HepG2 (cell line): ENCODE measurements around the gene ADAP2. TPM values are rescaled to one million over a fixed set of nuclear protein-coding genes. Genes with fewer than 3 reads are reported as not detected.

Source experiments
- HNRNPK ChIP-seq: fragments of 200-400 bp; formaldehyde crosslinking; IDR thresholded peaks from 2 replicates; pipeline ENCODE4 v1.6.1; 2018; ENCODE audit warnings: low read length, low read depth, moderate library complexity, mild to moderate bottlenecking; ENCODE audit not compliant: poor library complexity, severe bottlenecking
- MAF1 ChIP-seq: sonication (generic); formaldehyde crosslinking; IDR thresholded peaks from 2 replicates; pipeline ENCODE4 v1.5.0; 2020; ENCODE audit warnings: missing genetic modification reagents, borderline replicate concordance
- PHB2 ChIP-seq: fragments of 450-650 bp; IDR thresholded peaks from 2 replicates; pipeline ENCODE4 v1.6.1; 2018; ENCODE audit not compliant: partially characterized antibody
- SETDB1 ChIP-seq: sonication (generic); formaldehyde crosslinking; IDR thresholded peaks from 2 replicates; pipeline ENCODE4 v1.5.1; 2020; ENCODE audit warnings: missing genetic modification reagents, mild to moderate bottlenecking, borderline replicate concordance
- YEATS4 ChIP-seq: sonication (generic); formaldehyde crosslinking; IDR thresholded peaks from 2 replicates; pipeline ENCODE4 v1.4.0; 2020; ENCODE audit warnings: missing genetic modification reagents, borderline replicate concordance
- ZNF782 ChIP-seq: sonication (generic); formaldehyde crosslinking; IDR thresholded peaks from 2 replicates; pipeline ENCODE4 v1.4.0; 2020; ENCODE audit warnings: missing genetic modification reagents, mild to moderate bottlenecking, borderline replicate concordance
- polyA plus RNA-seq, 8 experiments: library from polyadenylated mRNA; depleted of rRNA in 3 of 8; stranded (reverse) in 7 of 8; unstranded in 1 of 8; fragments of >200 nt; fragmentation: Illumina TruSeq in 4 of 8; extraction: Trizol in 4 of 8; gene quantifications; 2 replicates each; pipeline versions ENCODE4 v1.2.1 to v1.2.3, GENCODE V29; 2011 to 2016; ENCODE audit warnings: low read depth in 4 of 8, missing spikeins in 1 of 8, mixed read lengths in 1 of 8; ENCODE audit not compliant: insufficient read depth in 1 of 8
- total RNA-seq, 5 experiments: library from RNA; depleted of rRNA; stranded (reverse); fragments of >200 nt; fragmentation: Illumina TruSeq; extraction: Trizol; gene quantifications; 2 replicates each; pipeline ENCODE4 v1.2.3, GENCODE V29; 2016; ENCODE audit warnings: low read depth in 1 of 5
- TF ChIP-seq, protein P1 (sequence below): sonication (generic); formaldehyde crosslinking; IDR thresholded peaks from 2 replicates; pipeline ENCODE4 v1.4.0; 2020; ENCODE audit warnings: low read depth, missing genetic modification reagents
- TF ChIP-seq, protein P2 (sequence below): sonication (generic); formaldehyde crosslinking; IDR thresholded peaks from 2 replicates; pipeline ENCODE4 v1.4.0; 2020; ENCODE audit warnings: missing genetic modification reagents, mild to moderate bottlenecking, borderline replicate concordance
- TF ChIP-seq, protein P3 (sequence below): sonication (generic); formaldehyde crosslinking; IDR thresholded peaks from 2 replicates; pipeline ENCODE4 v1.9.0; 2021; ENCODE audit warnings: missing genetic modification reagents, mild to moderate bottlenecking, borderline replicate concordance

ADAP2 gene
- total and polyA plus RNA-seq, 2 of the 13 experiments (the other 11 are each of a cell fraction or from before 2014, with no cell fraction given), result 0.51 to 0.70 TPM

- TF ChIP-seq, protein P1, sequence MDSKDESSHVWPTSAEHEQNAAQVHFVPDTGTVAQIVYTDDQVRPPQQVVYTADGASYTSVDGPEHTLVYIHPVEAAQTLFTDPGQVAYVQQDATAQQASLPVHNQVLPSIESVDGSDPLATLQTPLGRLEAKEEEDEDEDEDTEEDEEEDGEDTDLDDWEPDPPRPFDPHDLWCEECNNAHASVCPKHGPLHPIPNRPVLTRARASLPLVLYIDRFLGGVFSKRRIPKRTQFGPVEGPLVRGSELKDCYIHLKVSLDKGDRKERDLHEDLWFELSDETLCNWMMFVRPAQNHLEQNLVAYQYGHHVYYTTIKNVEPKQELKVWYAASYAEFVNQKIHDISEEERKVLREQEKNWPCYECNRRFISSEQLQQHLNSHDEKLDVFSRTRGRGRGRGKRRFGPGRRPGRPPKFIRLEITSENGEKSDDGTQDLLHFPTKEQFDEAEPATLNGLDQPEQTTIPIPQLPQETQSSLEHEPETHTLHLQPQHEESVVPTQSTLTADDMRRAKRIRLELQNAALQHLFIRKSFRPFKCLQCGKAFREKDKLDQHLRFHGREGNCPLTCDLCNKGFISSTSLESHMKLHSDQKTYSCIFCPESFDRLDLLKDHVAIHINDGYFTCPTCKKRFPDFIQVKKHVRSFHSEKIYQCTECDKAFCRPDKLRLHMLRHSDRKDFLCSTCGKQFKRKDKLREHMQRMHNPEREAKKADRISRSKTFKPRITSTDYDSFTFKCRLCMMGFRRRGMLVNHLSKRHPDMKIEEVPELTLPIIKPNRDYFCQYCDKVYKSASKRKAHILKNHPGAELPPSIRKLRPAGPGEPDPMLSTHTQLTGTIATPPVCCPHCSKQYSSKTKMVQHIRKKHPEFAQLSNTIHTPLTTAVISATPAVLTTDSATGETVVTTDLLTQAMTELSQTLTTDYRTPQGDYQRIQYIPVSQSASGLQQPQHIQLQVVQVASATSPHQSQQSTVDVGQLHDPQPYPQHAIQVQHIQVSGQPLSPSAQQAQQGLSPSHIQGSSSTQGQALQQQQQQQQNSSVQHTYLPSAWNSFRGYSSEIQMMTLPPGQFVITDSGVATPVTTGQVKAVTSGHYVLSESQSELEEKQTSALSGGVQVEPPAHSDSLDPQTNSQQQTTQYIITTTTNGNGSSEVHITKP, result no peak
- no peak for TF ChIP-seq YEATS4 (CRISPR knock-in tag)
- TF ChIP-seq, protein P2, sequence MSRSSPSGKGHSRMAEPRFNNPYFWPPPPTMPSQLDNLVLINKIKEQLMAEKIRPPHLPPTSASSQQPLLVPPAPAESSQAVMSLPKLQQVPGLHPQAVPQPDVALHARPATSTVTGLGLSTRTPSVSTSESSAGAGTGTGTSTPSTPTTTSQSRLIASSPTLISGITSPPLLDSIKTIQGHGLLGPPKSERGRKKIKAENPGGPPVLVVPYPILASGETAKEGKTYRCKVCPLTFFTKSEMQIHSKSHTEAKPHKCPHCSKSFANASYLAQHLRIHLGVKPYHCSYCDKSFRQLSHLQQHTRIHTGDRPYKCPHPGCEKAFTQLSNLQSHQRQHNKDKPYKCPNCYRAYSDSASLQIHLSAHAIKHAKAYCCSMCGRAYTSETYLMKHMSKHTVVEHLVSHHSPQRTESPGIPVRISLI (CRISPR knock-in tag), result no peak
- no peak for TF ChIP-seq HNRNPK
- TF ChIP-seq, protein P3, sequence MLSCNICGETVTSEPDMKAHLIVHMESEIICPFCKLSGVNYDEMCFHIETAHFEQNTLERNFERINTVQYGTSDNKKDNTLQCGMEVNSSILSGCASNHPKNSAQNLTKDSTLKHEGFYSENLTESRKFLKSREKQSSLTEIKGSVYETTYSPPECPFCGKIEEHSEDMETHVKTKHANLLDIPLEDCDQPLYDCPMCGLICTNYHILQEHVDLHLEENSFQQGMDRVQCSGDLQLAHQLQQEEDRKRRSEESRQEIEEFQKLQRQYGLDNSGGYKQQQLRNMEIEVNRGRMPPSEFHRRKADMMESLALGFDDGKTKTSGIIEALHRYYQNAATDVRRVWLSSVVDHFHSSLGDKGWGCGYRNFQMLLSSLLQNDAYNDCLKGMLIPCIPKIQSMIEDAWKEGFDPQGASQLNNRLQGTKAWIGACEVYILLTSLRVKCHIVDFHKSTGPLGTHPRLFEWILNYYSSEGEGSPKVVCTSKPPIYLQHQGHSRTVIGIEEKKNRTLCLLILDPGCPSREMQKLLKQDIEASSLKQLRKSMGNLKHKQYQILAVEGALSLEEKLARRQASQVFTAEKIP, result no peak
- TF ChIP-seq PHB2, result no peak
- no peak for TF ChIP-seq MAF1 (CRISPR knock-in tag)
- TF ChIP-seq ZNF782 (CRISPR knock-in tag), result no peak
- TF ChIP-seq SETDB1 (CRISPR knock-in tag), result no peak
- TF ChIP-seq, all 625 proteins: peak for 0
These were observed 7.8 kb upstream of the ADAP2 start (continued) for GRCh38 chr17:30913955-30914354.
